ENCODE measurements around the gene ARPP21. TPM values are rescaled to one million over a fixed set of nuclear protein-coding genes. Genes with fewer than 3 reads are reported as not detected.
"Not testable (repeated sequence)": the region's sequence is repeated elsewhere in the genome, so short reads cannot be mapped to it uniquely, and the experiment has no call there.

ARPP21 gene
- total RNA-seq, 1 donor from 2014 or later = 0.63 TPM

GRCh38 chr3:35777065-35777464 lies 137.7 kb downstream of the ARPP21 start:
- ATAC-seq = no peak
- DNase-seq (ENCODE audit: low spot score) = no peak

GRCh38 chr3:35777563-35778554 lies 138.5 kb downstream of the ARPP21 start:
- ATAC-seq = peak; percentile 64
- DNase-seq (ENCODE audit: low spot score) = peak; percentile 49

GRCh38 chr3:35779611-35780010 lies 140.3 kb downstream of the ARPP21 start:
- ATAC-seq = no peak
- DNase-seq (ENCODE audit: low spot score) = no peak

GRCh38 chr3:35780800-35781199 lies 141.5 kb downstream of the ARPP21 start:
- ATAC-seq (no peak), DNase-seq (ENCODE audit: low spot score) (no peak)

GRCh38 chr3:35781558-35781957 lies 142.2 kb downstream of the ARPP21 start:
- ATAC-seq (peak; percentile 62), DNase-seq (ENCODE audit: low spot score) (no peak)

- ATAC-seq (peak; percentile 52), DNase-seq (ENCODE audit: low spot score) (no peak)
Observed at GRCh38 chr3:35782355-35782754, 143.0 kb downstream of the ARPP21 start.

- peak; percentile 59 for ATAC-seq
- DNase-seq (ENCODE audit: low spot score) = no peak
Observed at GRCh38 chr3:35784169-35784568, 144.8 kb downstream of the ARPP21 start.

GRCh38 chr3:35785234-35785888 lies 146.0 kb downstream of the ARPP21 start:
- DNase-seq (ENCODE audit: low spot score) (no peak), ATAC-seq (no peak)

GRCh38 chr3:35787936-35788335 lies 148.6 kb downstream of the ARPP21 start:
- ATAC-seq = no peak
- DNase-seq (ENCODE audit: low spot score) = no peak

- ATAC-seq (peak; percentile 70), DNase-seq (ENCODE audit: low spot score) (no peak)
Observed at GRCh38 chr3:35789042-35789831, 149.9 kb downstream of the ARPP21 start.

GRCh38 chr3:35790764-35791163 lies 151.4 kb downstream of the ARPP21 start:
- no peak for DNase-seq (ENCODE audit: low spot score)
- peak; percentile 54 for ATAC-seq

GRCh38 chr3:35793667-35794066 lies 154.3 kb downstream of the ARPP21 start:
- ATAC-seq (no peak), DNase-seq (ENCODE audit: low spot score) (no peak)

- peak; percentile 92 for ATAC-seq
- DNase-seq (ENCODE audit: low spot score) = peak; percentile 75
Observed at GRCh38 chr3:35800960-35801459, 161.7 kb downstream of the ARPP21 start.

- ATAC-seq (no peak), DNase-seq (ENCODE audit: low spot score) (no peak)
Observed at GRCh38 chr3:35814531-35814930, 175.2 kb downstream of the ARPP21 start.

GRCh38 chr3:35815796-35816195 lies 176.5 kb downstream of the ARPP21 start:
- ATAC-seq; DNase-seq (ENCODE audit: low spot score): not testable (repeated sequence)

GRCh38 chr3:35817216-35817615 lies 177.9 kb downstream of the ARPP21 start:
- DNase-seq (ENCODE audit: low spot score) (no peak), ATAC-seq (no peak)

GRCh38 chr3:35832140-35832571 lies 192.8 kb downstream of the ARPP21 start:
- DNase-seq (ENCODE audit: low spot score) = no peak
- ATAC-seq = no peak
